Breast epithelium (tissue), 4 donors: ENCODE results near the gene MRAS. TPM values are rescaled to one million over a fixed set of nuclear protein-coding genes. Genes with fewer than 3 reads are reported as not detected.

Experiments
- DNase-seq, 2 donors: peaks; one replicate each; pipeline ENCODE4 v3.0.0-alpha.2; 2019; ENCODE audit warnings: low spot score in 2 of 2
- H3K27ac ChIP-seq, 2 donors: fragments of 200-600 bp; sonication (generic) in 1 of 2; one replicate each; pipeline ENCODE4 v1.5.1; 2016 to 2019; ENCODE audit warnings: mild to moderate bottlenecking in 1 of 2
- H3K27me3 ChIP-seq, 2 donors: fragments of 200-600 bp; sonication (generic) in 1 of 2; one replicate each; pipeline versions ENCODE4 v1.5.1 to v1.6.0; 2017 to 2019; ENCODE audit warnings: control low read depth in 1 of 2, mild to moderate bottlenecking in 1 of 2
- H3K36me3 ChIP-seq: fragments of 200-600 bp; one replicate; pipeline ENCODE4 v1.5.1; 2019
- H3K4me1 ChIP-seq, 2 donors: fragments of 200-600 bp; sonication (generic); one replicate each; pipeline ENCODE4 v1.5.1; 2016 to 2019; ENCODE audit warnings: control low read depth in 1 of 2
- H3K4me3 ChIP-seq, 3 donors: fragments of 200-600 bp; sonication (generic); 1 replicate in 2 of 3; 2 replicates in 1 of 3; pipeline ENCODE4 v1.5.1; 2016 to 2019; ENCODE audit warnings: mild to moderate bottlenecking in 3 of 3, moderate library complexity in 2 of 3
- H3K9me3 ChIP-seq, 2 donors: fragments of 200-600 bp; sonication (generic) in 1 of 2; one replicate each; pipeline ENCODE4 v1.5.1; 2016 to 2019; ENCODE audit warnings: control low read depth in 1 of 2
- POLR2A ChIP-seq: fragments of 450-650 bp; IDR thresholded peaks from one replicate; pipeline ENCODE4 v1.6.1; 2016; ENCODE audit warnings: antibody characterized with exemption, mild to moderate bottlenecking, moderate library complexity
- POLR2AphosphoS5 ChIP-seq, 3 donors: sonication (generic); formaldehyde crosslinking; IDR thresholded peaks; one replicate each; pipeline ENCODE4 v1.6.1; 2017; ENCODE audit warnings: antibody characterized with exemption in 3 of 3
- intact Hi-C: fragments of 100-400 bp; cut with DNase I; formaldehyde crosslinking; loops from one replicate; pipeline ENCODE4 v1.15.1; 2023; ENCODE audit warnings: low total_unique reads
- total RNA-seq, 3 donors: library from RNA; depleted of rRNA; stranded (reverse); fragments of >200 nt; gene quantifications; one replicate each; pipeline ENCODE4 v1.1.0, GENCODE V29; 2016
- TF ChIP-seq, protein P1 (sequence below), 3 donors: fragments of 450-650 bp; IDR thresholded peaks; one replicate each; pipeline ENCODE4 v1.5.1; 2016 to 2017; ENCODE audit warnings: antibody characterized with exemption in 3 of 3, mild to moderate bottlenecking in 3 of 3, moderate library complexity in 3 of 3

The MRAS gene
- total RNA-seq, 3 donors from 2014 or later = 39.0 to 157 (median 74.8) TPM

DNA sequence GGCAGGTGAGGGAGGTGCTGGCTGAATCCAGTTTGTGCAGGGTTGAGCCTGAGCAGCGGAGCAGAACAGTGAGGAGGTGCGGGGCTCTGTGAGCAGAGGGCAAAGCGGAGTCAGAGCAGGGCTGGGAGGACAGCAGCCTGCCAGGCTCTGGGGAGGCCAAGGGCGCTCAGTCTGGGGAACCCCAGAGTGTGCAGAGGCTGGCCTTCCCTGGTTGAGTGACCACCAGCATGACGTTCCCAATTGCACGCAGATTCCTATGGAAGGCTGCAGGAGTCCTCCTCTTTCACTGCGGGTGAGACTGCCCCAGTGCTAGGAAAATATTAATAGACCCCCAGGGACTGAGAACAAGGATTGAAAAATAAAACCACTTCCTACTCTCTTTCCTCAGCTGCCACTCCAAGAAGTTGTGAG is 13.2 kb downstream of the MRAS start:
- H3K27ac ChIP-seq = peak overlapping the region; percentile 8 to 12
- peaks cover 0 to 2% of the 10 kb centered on the region in 2 donors for H3K27me3 ChIP-seq
- TF ChIP-seq POLR2A = no peak
- TF ChIP-seq, protein P1, sequence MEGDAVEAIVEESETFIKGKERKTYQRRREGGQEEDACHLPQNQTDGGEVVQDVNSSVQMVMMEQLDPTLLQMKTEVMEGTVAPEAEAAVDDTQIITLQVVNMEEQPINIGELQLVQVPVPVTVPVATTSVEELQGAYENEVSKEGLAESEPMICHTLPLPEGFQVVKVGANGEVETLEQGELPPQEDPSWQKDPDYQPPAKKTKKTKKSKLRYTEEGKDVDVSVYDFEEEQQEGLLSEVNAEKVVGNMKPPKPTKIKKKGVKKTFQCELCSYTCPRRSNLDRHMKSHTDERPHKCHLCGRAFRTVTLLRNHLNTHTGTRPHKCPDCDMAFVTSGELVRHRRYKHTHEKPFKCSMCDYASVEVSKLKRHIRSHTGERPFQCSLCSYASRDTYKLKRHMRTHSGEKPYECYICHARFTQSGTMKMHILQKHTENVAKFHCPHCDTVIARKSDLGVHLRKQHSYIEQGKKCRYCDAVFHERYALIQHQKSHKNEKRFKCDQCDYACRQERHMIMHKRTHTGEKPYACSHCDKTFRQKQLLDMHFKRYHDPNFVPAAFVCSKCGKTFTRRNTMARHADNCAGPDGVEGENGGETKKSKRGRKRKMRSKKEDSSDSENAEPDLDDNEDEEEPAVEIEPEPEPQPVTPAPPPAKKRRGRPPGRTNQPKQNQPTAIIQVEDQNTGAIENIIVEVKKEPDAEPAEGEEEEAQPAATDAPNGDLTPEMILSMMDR (IDR thresholded peaks at IDR 0.05) = no peak
- no peak for TF ChIP-seq POLR2AphosphoS5 (IDR thresholded peaks at IDR 0.05)
- DNase-seq = no peak
- H3K9me3 ChIP-seq = no peaks in the 10 kb centered on the region
- H3K36me3 ChIP-seq = no peaks in the 10 kb centered on the region
- intact Hi-C loops = no loop called here
- H3K4me1 ChIP-seq = peaks cover 10 to 12% of the 10 kb centered on the region in 2 donors
- H3K4me3 ChIP-seq = no peak overlapping the region

DNA sequence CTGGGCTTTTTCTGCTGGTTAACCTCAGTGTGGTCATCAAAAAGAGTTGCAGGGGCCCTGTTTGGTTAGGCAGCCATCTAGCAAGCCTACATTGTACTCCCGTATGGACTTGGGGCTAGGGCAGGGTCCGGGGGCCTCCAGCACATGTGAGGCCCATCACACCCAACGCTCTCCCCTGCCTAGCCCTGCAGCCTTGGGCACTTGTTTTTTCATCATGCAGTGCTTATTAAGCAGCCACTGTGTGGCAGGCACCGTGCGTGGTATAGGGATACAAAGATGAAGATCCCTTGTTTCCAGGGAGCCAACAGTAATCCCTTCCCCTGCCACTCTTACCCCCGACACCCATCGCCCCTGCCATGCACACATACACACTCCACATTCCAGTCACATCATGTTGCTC is 14.2 kb downstream of the MRAS start:
- peaks cover 0 to 2% of the 10 kb centered on the region in 2 donors for H3K27me3 ChIP-seq
- peaks cover 6 to 15% of the 10 kb centered on the region in 2 donors for H3K4me1 ChIP-seq
- H3K4me3 ChIP-seq = no peak overlapping the region
- no peaks in the 10 kb centered on the region for H3K9me3 ChIP-seq
- peak overlapping the region in 1 of 2 donors; percentile 8 for H3K27ac ChIP-seq
- TF ChIP-seq POLR2A (no peak), POLR2AphosphoS5 (IDR thresholded peaks at IDR 0.05) (no peak)
- TF ChIP-seq, protein P1 (IDR thresholded peaks at IDR 0.05) = no peak
- H3K36me3 ChIP-seq = no peaks in the 10 kb centered on the region
- DNase-seq = no peak
- intact Hi-C loops = no loop called here

DNA sequence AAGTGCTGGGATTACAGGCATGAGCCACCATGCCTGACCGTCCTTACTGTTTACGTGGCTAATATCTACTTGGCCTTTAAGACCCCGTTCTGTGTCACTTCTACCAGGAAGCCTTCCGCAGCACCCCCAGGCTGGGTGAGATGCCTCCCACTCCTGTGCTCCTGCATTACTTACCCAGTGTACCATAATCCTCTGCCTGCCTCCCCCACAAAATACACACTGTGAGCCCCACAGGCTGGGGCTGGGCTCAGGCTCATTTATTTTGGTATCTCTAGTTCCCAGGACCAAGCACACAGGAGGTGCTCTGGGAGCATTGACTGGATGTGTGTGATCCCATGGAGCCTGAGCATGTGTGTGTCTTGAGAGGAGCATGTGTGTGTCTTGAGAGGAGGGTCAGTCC is 14.9 kb downstream of the MRAS start:
- Histone ChIP-seq H3K4me3 (no peak overlapping the region), H3K9me3 (no peaks in the 10 kb centered on the region), H3K27me3 (peaks cover 0 to 2% of the 10 kb centered on the region in 2 donors), H3K27ac (peak overlapping the region; percentile 48 to 52), H3K4me1 (peaks cover 6 to 19% of the 10 kb centered on the region in 2 donors), H3K36me3 (no peaks in the 10 kb centered on the region)
- intact Hi-C loops = no loop called here
- TF ChIP-seq, protein P1 (IDR thresholded peaks at IDR 0.05) = no peak
- no peak for TF ChIP-seq POLR2AphosphoS5 (IDR thresholded peaks at IDR 0.05)
- no peak for TF ChIP-seq POLR2A
- DNase-seq = no peak

DNA sequence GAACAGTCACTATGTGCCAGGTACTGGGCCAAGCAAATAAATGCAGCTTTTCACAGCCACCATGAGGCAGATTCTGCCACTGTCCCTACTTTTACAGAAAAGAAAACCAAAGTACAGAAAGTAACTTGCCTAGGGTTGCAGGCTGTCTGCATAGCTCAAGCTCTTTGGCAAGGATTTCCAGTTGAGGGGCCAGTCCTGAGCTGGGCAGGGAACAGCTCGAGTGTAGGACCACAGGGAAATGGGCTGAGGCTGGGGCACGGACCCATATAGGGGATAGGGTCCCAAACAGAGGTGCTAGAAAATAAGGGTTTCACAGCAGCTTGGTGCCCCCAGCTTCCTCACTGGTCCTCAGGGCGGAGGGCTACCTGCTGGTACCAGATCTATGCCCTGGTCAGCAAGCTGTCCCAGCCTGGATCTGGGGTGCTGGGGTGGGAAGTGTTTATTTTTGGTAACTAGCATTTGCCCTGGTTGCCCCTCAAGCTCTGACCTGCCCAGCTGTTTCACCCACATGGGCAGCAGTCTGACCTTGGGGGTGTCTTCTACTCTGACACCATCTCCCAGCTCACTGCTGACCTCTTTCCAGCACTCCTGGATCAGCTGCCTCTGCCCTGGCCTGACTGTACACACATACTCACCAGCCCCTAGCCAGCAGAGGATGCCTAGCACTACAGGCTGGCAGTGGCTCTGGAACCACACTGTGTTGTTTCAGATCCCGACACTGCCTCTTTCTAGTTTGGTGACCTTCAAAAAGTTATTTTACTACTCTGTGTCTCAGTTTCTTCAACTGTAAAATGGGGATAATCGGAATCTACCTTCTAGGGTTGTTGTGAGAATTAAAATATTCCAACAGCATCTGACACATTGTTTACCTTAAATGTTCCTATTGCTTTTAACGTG is 16.2 kb downstream of the MRAS start:
- Histone ChIP-seq H3K36me3 (no peaks in the 10 kb centered on the region), H3K4me3 (no peak overlapping the region), H3K27ac (peak overlapping the region; percentile 48 to 57), H3K4me1 (peaks cover 6 to 13% of the 10 kb centered on the region in 2 donors), H3K27me3 (peaks cover 0 to 2% of the 10 kb centered on the region in 2 donors), H3K9me3 (no peaks in the 10 kb centered on the region)
- intact Hi-C loops = no loop called here
- no peak for TF ChIP-seq POLR2A
- no peak for TF ChIP-seq POLR2AphosphoS5 (IDR thresholded peaks at IDR 0.05)
- TF ChIP-seq, protein P1 (IDR thresholded peaks at IDR 0.05) = no peak
- DNase-seq = no peak

DNA sequence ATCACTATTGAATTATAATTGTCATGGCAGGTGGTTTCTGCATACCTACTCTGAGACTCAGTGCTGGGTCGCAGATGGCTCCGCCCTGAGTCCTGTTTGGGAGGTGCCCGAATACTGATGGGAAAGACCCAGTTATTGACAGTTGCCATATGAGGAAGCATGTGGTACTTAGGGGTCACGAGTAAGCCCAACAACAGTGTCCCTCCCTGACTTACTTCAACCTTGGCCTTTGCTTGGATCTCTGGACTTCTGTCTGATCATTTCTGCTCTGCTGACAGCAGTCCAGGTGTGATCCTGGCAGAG is 16.8 kb downstream of the MRAS start:
- Histone ChIP-seq H3K9me3 (no peaks in the 10 kb centered on the region), H3K4me1 (peaks cover 6 to 12% of the 10 kb centered on the region in 2 donors), H3K27me3 (peaks cover 0 to 2% of the 10 kb centered on the region in 2 donors), H3K4me3 (no peak overlapping the region), H3K36me3 (no peaks in the 10 kb centered on the region), H3K27ac (peak overlapping the region in 1 of 2 donors; percentile 57)
- intact Hi-C loops = no loop called here
- DNase-seq = no peak
- no peak for TF ChIP-seq POLR2AphosphoS5 (IDR thresholded peaks at IDR 0.05)
- TF ChIP-seq, protein P1 (IDR thresholded peaks at IDR 0.05) = no peak
- no peak for TF ChIP-seq POLR2A
